NCI-H2081 (cell line): ENCODE results near the gene SRL.
A peak's percentile ranks its signal among the peaks of the same experiment; 100 is the strongest.
"Not testable (repeated sequence)": the region's sequence is repeated elsewhere in the genome, so short reads cannot be mapped to it uniquely, and the experiment has no call there.

Source experiments
- DNase-seq, 2 experiments: peaks; one replicate each; lab custom pipeline; 2025; lab: John Stamatoyannopoulos, UW

The SRL gene

DNA sequence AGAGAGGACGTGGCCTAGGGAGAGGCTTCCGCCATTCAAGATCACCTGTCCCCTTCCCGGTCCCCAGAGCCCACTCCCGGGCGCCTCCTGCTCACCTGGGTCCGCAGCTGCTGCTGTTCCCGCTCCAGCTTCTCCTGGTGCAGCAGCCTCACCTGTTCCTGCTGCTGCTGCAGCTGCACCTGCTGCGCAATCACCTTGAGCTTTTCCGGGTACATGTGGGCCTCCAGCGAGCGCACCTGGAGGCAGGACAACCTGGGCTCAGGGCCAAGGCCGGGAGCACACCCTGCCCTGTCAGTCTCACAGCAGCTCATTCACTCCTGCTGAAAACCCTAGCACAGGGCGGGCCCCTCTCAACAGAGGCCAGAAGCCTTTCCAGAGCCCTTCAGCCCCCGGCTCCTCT, 18.5 kb upstream of the SRL start:
- DNase-seq, result peak; percentile 93 to 98

DNA sequence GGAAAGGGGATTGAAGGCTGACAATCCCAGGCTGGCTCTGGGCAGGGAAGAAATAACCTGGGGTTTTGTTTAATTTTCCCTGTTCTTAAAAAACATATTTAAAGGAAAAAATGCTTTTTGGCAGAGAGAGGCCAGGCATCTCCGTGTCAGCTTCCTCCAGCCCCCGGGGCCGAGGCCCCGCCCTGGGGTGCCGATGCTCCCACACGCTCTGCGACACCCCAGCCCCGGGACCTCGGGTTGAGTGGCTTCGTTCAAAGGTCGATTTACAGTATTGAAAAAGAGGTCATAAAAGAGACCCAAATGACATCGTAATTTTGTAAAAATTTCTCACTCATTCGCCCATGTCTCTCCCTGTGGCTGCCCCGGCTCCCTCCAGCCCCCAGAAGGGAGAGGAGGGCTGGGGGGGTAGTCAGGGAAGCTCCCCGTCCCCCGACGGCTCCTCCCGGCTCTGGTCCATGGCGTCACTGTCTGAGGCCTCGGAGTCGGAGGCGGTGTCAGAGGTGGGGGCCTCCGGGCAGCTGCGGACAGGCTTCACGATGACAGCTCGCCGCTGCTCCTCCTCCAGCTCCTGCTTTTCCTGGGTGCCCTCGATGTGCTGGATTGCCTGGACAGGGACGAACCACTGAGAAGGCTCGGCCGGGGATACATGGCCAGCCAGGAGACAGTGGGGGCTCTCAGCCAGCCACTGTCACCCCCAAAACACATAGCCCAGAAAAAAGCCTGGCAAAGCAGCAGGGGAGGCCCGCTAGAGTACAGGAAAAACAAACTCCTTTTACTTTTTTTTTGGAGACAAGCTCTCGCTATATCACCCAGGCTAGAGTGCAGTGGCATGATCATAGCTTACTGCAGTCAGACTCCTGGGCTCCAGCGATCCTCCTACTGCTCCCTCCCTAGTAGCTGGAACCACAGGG, 16.0 kb upstream of the SRL start:
- no peak for DNase-seq

DNA sequence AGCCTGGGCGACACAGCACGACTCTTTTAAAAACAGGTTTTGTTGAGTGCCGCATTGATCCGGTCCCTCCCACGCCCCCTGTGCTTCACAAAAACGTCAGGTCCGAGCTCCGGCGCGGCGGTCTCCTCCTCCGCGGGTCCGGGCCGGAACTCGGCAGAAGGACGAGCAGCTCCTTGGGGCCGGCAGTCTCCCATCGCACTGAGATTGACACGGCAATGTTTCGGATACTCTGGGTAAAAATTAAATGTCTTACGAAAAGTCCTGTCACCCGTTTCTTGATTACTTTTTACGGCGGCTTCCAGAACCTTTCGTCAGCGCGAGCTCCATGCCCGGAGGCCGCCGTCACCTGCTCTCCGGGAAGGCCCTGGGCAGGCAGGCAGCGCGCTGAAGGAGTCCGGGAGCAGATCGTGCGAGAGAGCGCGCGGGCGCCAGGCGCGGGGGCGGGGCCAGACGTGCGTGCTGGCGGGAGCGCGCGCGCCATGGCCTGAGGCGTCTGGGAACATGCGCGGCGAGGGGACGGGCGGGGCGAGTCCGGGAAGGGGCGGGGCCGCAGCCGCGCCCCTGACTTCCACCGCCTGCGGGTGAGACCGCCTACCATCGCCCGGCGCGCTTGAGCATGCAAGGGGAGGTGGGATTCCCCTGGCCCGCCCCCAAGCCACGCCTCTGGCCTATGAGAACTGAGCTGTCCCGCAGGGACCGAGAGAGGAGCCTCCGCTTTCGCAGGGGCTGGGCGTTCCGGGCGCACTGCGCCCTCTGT, 11.7 kb upstream of the SRL start:
- peak; percentile 98 to 99 for DNase-seq

DNA sequence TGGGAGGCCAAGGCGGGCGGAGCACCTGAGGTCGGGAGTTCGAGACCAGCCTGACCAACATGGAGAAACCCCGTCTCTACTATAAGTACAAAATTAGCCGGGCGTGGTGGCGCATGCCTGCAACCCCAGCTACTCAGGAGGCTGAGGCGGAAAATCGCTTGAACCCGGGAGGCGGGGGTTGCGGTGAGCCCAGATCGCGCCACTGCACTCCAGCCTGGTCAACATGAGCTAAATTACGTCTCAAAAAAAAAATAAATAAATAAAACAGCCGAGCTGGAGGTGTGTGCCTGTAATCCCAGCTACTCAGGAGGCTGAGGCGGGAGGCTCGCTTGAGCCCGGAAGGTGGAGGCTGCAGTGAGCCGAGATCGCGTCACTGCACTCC, 11.1 kb upstream of the SRL start:
- not testable (repeated sequence) for DNase-seq

DNA sequence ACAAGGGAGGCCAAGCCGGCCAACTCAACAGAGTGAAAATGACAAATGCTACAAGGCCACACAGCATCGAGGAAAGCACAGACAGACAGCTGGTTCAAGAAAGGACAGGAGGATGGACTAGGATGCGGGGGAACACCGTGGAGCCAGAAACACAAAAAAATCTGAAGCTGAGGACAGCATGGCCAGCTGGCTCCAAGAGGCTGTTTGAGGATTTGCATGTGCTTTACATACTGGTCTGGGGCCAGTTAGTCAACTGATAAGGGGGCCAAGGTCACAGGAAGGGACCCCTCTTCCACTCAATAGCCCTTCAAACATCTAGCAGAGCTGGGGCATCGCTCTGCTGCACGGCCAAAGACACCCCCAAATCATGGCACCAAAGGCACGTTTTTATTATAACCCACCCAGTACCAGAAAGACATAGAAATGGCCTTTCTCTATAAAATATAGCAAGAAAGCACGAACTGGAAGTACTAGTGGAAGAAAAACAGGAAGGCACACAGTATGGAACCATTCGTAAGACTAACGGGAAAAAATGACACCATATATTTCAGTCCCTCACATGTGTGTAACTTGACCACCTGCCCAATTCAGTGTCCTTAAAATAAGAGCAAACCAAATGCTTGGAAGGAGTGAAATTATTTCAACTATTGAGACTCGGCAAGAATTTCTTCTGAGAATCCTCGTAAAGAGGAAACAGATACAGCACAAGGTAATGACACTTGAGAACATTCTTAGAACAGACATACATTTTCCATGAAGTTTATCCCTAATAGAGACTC, 7.8 kb upstream of the SRL start:
- DNase-seq, result no peak

DNA sequence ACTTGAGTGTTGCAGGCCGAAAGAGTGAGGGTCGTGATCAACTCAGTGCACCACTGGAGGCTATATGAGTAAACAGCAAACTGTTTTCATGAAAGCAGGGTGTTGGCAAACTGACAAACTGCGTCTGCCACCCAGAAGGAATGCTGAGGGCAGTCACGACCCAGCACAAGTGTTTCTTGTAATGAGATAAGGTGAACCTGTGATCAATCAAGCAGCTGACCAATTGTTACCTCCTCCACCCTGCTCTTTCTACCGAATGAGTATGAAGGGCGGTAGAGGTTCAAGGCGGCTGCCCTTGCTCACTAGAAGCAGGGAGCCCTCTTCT, 5.5 kb upstream of the SRL start:
- DNase-seq, result no peak

DNA sequence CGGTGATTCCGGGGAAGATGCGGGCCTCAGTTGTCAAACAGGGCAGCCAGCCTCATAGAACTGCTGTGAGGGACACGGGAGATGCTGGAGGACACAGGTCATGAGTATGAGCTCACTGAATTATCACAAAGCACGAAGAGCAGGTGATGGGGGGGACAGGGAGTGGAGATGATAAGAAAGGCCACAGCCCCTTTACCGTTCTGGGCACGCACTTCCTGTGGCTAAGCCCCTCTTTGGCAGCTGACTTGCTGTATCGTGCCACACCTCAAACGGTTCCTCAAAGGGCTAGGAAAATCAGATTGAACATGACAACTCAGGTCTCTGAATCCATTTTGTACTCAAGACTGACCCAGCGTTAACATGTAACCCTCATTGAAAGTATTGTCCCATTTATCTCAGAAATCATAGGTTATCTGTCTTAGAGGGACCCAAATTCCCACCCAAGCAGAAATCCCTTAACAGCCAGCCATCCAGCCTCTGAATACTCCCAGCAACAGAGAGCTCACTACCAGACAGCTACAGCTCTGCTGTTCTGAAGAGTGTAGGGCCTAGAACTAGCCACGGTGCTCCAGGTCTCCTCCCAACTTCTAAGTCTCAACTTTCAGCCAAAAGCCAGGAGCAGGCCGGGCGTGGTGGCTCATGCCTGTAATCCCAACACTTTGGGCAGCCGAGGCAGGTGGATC, 5.0 kb upstream of the SRL start:
- DNase-seq, result no peak

DNA sequence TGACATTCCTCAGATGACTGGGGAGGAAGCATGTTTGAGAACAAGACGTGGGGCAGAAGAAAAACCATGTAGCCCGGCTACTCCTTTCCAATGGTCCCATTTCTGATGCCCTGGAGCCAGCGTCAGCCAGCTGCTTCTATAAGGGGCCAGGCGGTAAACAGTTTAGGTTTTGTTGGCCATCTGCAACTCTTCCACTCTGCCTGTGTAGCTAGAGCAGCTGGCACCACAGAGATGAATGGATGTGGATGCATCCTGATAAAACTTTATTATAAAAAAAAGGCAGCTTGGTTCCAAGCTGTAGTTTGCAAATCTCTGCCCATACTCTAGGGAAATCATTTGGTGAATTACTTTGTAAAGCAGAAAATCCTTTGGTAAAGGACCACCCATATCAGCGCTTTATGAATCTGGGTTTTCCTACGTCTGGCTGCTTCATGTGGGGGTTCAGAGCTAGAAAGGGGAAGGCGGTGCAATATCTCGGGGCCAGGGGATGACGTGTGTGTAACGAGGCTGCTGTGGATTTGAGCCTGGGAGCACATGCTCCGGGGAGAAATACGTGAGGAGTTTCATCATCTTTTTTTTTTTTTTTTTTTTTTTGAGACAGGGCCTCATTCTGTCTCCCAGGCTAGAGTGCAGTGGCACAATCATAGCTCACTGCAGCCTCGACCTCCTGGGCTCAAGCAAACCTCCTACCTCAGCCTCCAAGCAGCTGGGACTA, 3.4 kb upstream of the SRL start:
- no peak for DNase-seq

DNA sequence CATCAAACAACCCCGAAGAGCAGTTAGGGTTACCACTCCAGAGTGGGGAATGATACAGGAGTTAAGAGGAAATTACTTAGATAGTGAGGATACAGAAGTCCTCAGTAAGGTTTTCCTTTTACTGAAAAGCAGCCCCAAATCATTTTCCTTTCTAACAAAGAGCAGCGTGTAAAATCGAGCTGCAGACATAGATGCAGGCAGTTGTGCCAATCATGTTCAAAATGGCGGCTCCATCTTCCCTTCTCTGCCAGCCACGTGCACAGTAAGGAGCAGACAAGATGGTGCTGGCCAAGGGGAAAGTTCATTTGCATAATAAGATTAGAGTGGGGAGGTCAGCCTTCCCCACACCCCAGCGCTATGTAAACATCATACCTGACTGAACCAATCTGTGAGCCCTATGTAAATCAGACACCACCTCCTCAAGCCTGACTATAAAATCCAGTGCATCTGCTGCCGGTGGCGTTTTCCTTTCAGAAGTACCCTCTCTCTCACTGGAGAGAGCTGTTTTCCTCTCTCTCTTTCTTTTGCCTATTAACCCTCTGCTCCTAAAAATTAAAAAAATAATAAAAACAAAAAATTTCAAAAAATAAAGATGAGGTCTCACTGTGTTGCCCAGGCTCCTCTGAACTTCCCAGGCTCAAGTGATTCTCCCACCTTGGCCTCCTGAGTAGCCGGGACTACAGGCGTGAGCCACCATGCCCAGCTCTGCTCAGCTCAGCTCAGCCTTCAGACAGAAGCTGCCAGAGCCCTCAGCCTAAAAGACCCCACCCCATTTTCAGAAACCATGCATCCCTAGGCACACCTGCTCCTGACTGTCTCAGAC, 2.6 kb upstream of the SRL start:
- DNase-seq, result peak in 1 of 2 experiments; percentile 36

DNA sequence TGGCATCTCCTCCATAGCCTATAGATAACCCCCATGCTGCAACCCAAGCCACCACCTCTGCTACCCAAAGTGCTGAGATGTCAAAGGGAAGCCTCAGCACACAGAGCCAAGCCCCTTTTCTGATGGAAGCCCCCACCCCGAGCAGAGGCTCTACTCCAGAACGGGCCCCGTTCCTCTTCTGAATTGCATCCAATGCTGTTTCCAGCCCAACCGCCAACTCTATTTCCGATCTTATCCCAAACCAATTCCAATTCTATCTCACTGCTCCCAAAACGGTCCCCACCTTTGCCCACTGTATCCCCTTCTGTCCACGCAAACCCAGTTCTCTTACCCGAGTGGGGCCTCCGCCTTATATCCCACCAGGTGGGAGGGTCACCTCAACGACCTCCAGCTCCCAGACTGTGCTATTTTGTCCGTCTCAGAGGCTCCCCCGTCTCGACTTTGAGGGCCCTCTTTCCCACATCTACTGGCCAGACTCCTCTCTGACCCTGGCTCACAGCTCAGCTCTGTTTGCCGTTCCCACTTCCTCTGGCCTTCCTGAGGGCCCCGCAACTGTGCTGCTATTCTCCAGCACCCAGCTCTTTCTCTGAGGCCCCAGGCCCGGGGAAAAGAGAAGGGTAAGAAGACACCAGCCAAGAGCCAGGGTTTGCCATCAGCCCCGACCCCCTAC, 487 bp downstream of the SRL start:
- DNase-seq, result no peak

DNA sequence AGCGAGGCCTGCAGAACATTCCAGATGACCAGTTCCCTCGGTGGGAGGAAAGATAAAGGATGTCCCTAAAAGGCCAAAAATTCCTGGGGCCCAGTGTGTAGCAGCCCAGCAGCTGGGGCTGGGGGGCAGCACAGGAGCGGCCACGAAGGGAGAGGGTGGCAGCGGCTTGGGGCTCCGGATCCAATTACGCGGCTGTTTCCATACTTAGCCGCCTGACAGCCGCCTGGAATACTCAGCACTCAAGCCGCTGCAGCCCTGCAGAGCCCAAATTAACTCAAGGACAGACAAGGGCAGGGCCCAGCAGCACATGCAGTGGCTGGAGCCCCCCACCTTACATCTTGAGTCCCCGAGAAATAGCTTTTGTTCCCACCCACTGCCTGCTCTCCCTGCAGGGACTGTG, 1.3 kb downstream of the SRL start:
- DNase-seq, result no peak

DNA sequence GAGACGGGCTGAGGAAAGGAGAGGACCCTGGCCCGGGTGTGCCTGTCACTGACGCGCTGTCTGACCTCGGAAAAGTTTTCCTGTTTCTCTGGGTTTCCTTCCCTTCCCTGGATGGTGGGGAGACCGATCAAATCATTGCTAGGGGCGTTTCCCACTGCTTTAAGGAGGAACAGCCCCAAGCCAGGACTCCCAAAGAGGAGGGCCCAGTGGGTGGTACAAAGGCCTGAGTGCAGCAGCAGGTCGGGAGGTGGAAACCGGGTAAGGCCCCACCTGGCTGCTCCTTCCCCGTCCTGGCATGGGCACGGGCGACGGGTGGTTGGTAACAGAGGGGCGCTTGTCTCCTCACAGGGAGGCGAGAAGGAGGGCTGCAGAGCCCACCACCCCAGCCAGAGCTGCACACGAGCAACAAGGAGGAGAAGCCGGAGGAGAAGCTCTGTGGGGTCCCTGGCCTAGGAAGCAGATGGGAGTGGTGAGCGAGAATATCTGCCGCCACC, 2.2 kb downstream of the SRL start:
- DNase-seq, result no peak

DNA sequence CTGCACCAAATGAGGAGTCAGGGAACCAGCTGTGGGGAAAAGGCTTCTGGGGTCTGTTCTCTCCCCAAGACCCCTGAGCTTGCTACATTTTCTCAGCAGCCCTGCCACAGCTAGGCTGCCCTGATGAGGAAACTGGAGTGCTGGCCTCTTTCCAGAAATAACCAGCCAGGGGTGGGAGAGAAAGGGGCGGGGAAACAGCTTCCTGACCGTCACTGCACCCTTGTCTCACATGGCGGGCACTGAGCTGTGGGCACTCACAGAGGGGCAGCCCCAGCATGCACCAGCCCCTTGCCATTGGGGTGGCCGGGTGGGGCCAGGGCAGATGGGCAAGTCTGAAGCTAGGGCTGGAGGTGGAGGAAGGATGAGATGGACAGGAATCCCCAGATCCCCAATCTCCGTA, 2.9 kb downstream of the SRL start:
- no peak for DNase-seq

DNA sequence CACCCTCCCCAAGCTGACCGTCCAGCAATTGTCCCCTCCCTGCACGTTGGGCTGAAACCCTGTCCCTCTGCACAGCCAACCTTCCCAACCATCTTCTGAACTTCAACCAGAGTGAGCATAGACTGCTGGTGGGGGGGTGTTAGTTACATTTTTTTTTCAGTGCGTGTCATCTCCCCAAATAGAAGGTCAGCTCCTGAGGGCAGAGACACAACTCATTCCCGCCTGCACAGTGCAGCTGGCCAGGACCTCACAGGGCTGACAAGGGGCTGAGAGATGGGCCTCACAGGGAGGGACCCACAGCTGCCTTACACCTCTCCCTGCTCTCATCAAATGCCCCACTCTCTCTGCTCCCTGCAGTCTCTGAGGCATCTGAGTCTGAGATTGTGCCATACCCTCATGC, 8.4 kb downstream of the SRL start:
- no peak for DNase-seq

DNA sequence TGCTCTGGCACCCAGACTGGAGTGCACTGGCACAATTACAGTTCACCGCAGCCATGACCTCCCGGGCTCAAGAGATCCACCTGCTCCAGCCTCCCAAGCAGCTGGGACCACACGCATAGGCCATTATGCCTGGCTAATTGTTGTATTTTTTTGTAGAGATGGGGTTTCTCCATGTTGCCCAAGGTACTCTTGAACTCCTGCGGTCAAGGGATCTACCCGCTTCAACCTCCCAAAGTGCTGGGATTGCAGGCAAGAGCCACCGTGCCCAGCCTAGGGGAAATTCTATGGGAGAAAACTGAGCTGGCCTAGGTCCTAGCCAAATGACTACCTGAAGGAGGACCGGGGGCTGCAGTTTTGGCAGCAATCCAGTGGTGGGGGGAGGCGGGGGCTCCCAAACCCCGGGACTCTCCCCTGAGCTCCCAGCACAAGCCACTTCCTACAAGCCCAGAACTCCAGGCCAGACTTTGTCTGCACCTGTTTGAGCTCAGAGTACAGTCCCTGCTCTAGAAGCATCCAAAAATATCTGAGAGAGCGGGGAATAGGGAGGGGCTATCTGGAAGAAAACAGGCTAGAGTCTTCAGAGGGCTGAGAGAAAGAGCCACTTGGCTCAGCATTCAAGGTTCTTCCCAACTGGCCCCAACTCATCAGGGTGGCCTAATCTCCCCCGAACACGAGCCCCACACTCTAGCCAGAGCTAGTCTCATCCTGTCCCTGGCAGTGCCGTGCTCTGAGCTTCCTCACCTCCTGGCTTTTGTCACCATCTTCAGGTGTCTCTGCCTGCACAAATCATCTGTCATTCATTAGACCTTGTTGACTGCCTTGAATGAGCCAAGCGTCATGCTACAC, 9.1 kb downstream of the SRL start:
- no peak for DNase-seq

DNA sequence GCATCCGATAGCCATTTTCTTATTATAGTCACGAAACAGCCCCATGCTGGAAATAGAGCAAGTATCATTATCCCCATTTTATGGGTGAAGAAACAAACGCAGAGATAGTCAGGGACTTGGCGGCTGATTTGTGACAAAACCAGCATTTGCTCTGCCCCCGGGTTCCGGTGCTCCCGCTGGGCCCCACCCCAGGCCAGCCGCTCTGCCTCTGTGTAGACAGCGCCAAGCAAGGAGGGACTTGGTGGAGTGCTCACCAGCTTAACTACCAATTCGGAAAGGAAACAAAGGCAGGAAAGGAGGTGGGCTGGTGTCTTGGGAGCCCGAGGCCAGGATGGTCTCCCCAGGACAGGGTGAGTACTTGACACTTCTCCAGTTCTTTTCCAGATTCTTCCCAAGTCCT, 10.0 kb downstream of the SRL start:
- no peak for DNase-seq

DNA sequence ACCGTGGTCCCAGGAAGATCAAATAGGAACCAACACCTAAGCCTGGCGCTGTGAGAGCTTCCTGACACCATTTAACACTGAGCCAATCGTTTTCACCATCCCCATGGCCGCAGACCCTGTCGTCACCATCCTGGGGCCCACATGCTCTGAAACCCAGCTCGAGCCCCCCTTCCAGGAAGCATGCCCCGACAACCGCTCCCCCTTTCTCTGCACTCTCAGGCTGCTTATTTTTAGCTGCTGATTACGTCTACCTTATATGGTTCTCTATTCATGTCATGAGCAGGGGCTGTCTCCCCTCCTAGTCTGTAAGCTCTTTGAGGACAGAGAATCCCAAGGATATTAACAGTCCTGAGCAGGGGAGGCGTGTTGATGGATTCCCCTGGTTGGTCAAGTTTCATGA, 10.5 kb downstream of the SRL start:
- DNase-seq, result no peak

DNA sequence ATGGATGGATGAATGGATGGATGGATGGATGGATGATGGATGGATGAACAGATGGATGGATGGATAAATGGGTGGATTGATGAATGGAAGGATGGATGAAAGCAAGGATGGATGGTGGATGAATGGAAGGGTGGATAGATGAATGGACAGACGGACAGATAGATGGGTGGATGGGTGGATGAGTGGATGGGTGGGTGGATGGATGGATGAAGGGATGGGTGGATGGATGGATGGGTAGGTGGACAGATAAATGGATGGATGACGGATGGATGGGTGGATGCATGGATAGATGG, 14.9 kb downstream of the SRL start:
- no peak for DNase-seq
